NCI-H1694 treated with DMSO at 0.1 percent for 48 hours (cell line): ENCODE measurements around the gene MRS2.

Experiments
- DNase-seq: peaks from one replicate; lab custom pipeline; 2025; lab: John Stamatoyannopoulos, UW

MRS2 gene

GRCh38 chr6:24431045-24431451, 28.3 kb downstream of the MRS2 start:
- DNase-seq, result peak; percentile 31

- DNase-seq, result no peak
These were observed 29.9 kb downstream of the MRS2 start for GRCh38 chr6:24432611-24433010.

- no peak for DNase-seq
These were observed 34.2 kb downstream of the MRS2 start for GRCh38 chr6:24436979-24437378.

- DNase-seq, result no peak
These were observed 37.3 kb downstream of the MRS2 start for GRCh38 chr6:24439858-24440539.

GRCh38 chr6:24440897-24441598, 38.3 kb downstream of the MRS2 start:
- no peak for DNase-seq

GRCh38 chr6:24441599-24441904, 38.8 kb downstream of the MRS2 start:
- DNase-seq, result no peak

- no peak for DNase-seq
These were observed 41.9 kb downstream of the MRS2 start for GRCh38 chr6:24444588-24444987.

GRCh38 chr6:24445704-24446103, 43.0 kb downstream of the MRS2 start:
- DNase-seq, result no peak

GRCh38 chr6:24446670-24447069, 43.9 kb downstream of the MRS2 start:
- no peak for DNase-seq

- DNase-seq, result no peak
These were observed 45.7 kb downstream of the MRS2 start for GRCh38 chr6:24448396-24448795.

GRCh38 chr6:24448828-24449525, 46.2 kb downstream of the MRS2 start:
- no peak for DNase-seq

GRCh38 chr6:24451581-24452388, 49.0 kb downstream of the MRS2 start:
- no peak for DNase-seq

- no peak for DNase-seq
These were observed 51.2 kb downstream of the MRS2 start for GRCh38 chr6:24453921-24454320.

- no peak for DNase-seq
These were observed 51.7 kb downstream of the MRS2 start for GRCh38 chr6:24454452-24454851.

GRCh38 chr6:24455061-24455460, 52.3 kb downstream of the MRS2 start:
- no peak for DNase-seq

GRCh38 chr6:24458134-24458533, 55.4 kb downstream of the MRS2 start:
- DNase-seq, result peak; percentile 1

- DNase-seq, result no peak
These were observed 56.2 kb downstream of the MRS2 start for GRCh38 chr6:24458941-24459340.

- DNase-seq, result no peak
These were observed 58.2 kb downstream of the MRS2 start for GRCh38 chr6:24460966-24461365.

GRCh38 chr6:24464253-24465038, 61.7 kb downstream of the MRS2 start:
- no peak for DNase-seq

GRCh38 chr6:24469811-24470210, 67.1 kb downstream of the MRS2 start:
- no peak for DNase-seq

GRCh38 chr6:24472181-24472580, 69.4 kb downstream of the MRS2 start:
- no peak for DNase-seq
